ENCODE measurements around the gene HSPA6. TPM values are rescaled to one million over a fixed set of nuclear protein-coding genes. Genes with fewer than 3 reads are reported as not detected.
"Not testable (repeated sequence)": the region's sequence is repeated elsewhere in the genome, so short reads cannot be mapped to it uniquely, and the experiment has no call there.

The HSPA6 gene
- polyA plus RNA-seq, 1 donor from 2014 or later, result 0.80 TPM

DNA sequence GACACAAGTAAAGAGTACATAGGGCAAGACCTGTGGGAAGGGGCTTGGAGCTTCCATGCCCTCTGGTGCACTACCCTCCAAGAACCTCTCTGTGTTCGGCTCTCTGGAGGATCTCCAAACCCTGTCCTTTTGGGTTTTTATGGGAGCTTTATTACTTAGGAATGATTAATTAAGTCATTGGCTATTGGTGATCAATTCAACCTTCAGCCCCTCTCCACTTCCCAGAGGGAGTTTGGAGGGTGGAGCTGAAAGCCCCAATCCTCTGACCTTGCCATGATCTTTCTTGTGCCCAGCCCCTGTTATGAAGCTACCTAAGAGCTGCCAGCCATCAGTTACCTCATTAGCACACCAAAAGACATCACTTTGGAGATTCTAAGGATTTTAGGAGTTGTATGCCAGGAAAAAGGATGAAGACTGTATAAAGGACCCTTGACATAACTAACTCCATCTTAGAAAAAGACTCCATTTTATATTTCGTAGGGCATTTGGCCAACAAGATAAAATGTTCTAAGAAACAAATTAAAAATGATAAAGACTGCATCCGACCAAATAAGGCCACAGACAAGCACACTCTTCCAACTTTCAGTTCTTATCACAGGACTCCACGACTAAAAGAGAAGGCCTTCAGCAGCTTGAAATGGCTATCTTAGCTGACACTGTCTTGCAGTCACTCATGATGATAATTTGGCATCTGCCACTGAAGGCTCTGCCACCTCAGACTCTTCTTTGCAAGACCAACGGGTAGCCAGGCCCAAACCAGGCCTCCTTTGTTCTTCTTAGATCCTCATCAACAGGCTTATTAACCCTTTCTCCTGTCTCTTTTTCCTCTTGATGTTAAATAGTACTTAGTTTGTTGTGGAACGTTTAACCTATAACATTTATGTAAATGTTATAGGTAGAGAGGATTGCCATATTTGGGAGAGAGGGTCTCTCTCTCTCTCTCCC is 33.4 kb downstream of the HSPA6 start:
- peaks cover 12 to 18% (median 14%) of the 10 kb centered on the region in 3 donors for H3K4me1 Mint-ChIP-seq
- not testable (repeated sequence) for H3K4me3 Mint-ChIP-seq, H3K36me3 Mint-ChIP-seq, H3K27me3 Mint-ChIP-seq, H3K9me3 Mint-ChIP-seq
- H3K27ac Mint-ChIP-seq, result peak overlapping the region in 1 of 3 donors; percentile 81

DNA sequence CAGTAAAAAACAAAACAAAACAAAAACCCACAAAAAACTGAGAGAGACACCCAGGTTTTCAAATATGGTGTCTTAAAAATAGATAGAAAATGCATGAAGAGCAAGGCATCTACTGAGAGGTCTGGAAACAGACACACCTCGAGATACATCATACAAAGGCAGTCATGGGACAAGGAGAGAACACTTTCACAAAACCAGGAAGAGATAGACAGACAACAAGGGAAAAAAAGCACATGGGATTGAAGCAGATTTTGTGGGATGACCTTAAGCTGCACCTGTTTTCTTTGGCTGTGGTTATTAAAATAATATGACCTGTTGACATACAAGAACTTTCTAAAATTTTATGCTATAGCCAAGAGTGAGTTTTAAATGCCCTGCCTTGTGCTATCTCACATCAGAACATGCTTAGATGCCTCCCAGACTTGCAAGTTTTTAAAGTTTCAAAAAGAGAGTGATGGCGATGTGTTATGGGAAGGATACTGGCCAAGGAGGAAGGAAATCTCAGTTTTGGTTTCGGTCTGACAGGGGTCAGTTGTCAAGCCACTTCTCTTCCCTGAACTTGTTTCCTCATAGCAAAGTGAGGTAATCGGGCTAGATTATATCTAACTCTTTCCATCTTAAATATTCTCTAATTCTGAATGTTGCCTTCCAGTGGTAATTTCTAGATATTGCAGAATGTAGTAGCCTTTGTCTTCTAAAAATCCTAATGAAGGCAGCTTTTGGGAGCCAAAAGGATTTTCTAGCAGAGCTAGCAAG is 36.8 kb downstream of the HSPA6 start:
- not testable (repeated sequence) for H3K9me3 Mint-ChIP-seq, H3K27me3 Mint-ChIP-seq, H3K36me3 Mint-ChIP-seq
- peaks cover 8 to 16% (median 11%) of the 10 kb centered on the region in 3 donors for H3K4me1 Mint-ChIP-seq
- peak overlapping the region in 1 of 3 donors; percentile 61 for H3K27ac Mint-ChIP-seq
- H3K4me3 Mint-ChIP-seq, result peak overlapping the region in 3 of 4 donors; percentile 46 to 86 (median 51)

DNA sequence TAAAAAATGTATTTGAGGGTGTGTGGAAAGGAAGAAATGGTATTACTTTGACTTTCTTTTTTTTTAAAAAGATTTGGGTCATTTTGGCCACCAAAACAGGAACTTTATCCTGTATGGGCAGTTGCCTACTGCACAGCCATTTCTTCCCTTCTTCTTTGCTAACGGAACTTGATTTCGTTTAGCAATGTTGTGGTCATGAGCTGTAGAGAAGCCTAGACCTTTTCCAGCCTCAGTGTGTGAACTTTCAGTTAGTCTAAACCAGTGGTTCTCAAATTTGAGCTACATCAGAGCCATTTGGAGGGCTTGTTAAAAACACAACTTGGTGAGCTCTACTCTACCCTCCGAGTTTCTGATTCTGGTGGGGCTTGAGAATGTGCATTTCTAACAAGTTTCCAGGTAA is 38.1 kb downstream of the HSPA6 start:
- H3K4me3 Mint-ChIP-seq, H3K27me3 Mint-ChIP-seq, H3K36me3 Mint-ChIP-seq, H3K27ac Mint-ChIP-seq, H3K9me3 Mint-ChIP-seq: not testable (repeated sequence)
- peaks cover 12 to 19% (median 15%) of the 10 kb centered on the region in 3 donors for H3K4me1 Mint-ChIP-seq

DNA sequence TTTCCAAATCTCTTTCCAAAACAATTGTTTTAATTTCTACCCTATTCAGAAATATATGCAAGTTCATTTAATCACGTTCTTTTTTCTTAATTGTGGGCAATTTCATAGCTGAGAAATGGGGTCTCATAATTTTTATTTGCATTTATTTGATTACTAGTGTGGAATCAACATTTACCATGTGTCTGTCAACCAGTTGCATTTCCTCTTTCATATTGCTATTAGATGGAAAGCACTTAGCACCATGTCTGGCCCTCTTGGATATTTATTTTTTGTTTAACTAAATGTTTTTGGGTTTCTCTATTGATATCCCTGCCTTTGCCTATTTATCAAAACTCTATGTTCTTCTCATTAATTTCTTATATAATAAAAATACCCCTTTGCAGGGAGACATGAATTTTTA is 39.2 kb downstream of the HSPA6 start:
- H3K36me3 Mint-ChIP-seq, H3K4me3 Mint-ChIP-seq, H3K27me3 Mint-ChIP-seq, H3K9me3 Mint-ChIP-seq, H3K27ac Mint-ChIP-seq: not testable (repeated sequence)
- peaks cover 12 to 19% (median 15%) of the 10 kb centered on the region in 3 donors for H3K4me1 Mint-ChIP-seq

DNA sequence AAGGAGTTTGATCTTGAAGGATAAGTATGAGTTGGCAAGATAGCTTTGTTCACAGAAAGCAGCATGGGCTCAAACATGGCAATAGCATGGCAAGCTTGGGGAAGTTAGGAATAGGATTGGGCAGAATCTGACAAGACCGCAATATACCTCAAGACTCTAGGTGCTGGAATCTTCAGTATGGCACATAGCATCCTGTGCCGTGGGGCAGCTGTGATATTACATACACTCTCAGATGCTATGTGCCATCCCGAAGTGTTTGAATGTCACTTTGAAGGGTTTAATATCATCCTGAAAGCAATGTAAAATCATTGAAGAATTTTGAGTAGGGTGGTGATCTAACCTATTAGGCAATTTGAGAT is 42.2 kb downstream of the HSPA6 start:
- Mint-ChIP-seq H3K4me3 (peak overlapping the region in 1 of 4 donors; percentile 11), H3K27ac (peak overlapping the region in 1 of 3 donors; percentile 27), H3K4me1 (peaks cover 6 to 10% (median 9%) of the 10 kb centered on the region in 3 donors)
- not testable (repeated sequence) for H3K36me3 Mint-ChIP-seq, H3K27me3 Mint-ChIP-seq, H3K9me3 Mint-ChIP-seq

DNA sequence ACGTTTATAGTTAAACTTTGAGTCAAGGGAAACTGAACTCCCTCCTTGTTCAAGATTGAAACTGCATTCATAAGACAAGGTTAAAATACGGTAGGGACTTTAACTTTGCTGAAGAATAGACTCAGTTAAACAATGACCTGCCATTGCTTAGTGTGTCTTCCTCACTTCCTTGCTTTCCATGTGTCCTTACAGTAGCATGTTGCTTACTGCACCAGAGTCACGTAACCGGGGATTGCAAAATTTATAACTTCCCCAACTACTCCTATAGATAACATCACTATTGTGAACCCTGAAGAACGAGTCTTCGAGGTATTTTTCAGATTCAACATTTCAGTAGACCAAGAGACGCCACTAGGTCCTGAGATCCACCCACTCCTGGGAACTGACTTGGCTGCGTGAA is 47.4 kb downstream of the HSPA6 start:
- H3K27ac Mint-ChIP-seq, H3K4me3 Mint-ChIP-seq, H3K4me1 Mint-ChIP-seq, H3K27me3 Mint-ChIP-seq, H3K9me3 Mint-ChIP-seq, H3K36me3 Mint-ChIP-seq: not testable (repeated sequence)

Other genes with a start within 250 kb of the HSPA6 start
- gene MPZ, start 214.6 kb upstream of the HSPA6 start, polyA plus RNA-seq, result not detected
- 173 TPM for gene SDHC, start 210.2 kb upstream of the HSPA6 start, polyA plus RNA-seq
- not detected for gene CFAP126, start 156.7 kb upstream of the HSPA6 start, polyA plus RNA-seq
- gene FCGR2A, start 19.1 kb upstream of the HSPA6 start, polyA plus RNA-seq, result 1.3 TPM
- gene FCGR3A, start 25.3 kb downstream of the HSPA6 start, polyA plus RNA-seq, result 4.4 TPM
- 0.18 TPM for gene FCGR3B, start 106.6 kb downstream of the HSPA6 start, polyA plus RNA-seq
- gene FCGR2B, start 138.6 kb downstream of the HSPA6 start, polyA plus RNA-seq, result 235 TPM
- 445 TPM for gene FCRLA, start 182.7 kb downstream of the HSPA6 start, polyA plus RNA-seq
- 11.1 TPM for gene FCRLB, start 197.0 kb downstream of the HSPA6 start, polyA plus RNA-seq
- 47.3 TPM for gene DUSP12, start 225.2 kb downstream of the HSPA6 start, polyA plus RNA-seq
- 14.3 TPM for gene ATF6, start 241.8 kb downstream of the HSPA6 start, polyA plus RNA-seq